ENCODE results near the gene TMEM182.

TMEM182 gene

GRCh38 chr2:102761763-102762162, at the start of gene TMEM182:
TMEM182 (plus strand) TSS chr2:102762031; CDS start chr2:102762218, 187 bp downstream.
- no peak for DNase-seq

- DNase-seq = no peak
Observed at GRCh38 chr2:102717308-102718018, 44.4 kb upstream of the TMEM182 start.

GRCh38 chr2:102718387-102719316, 43.2 kb upstream of the TMEM182 start:
- DNase-seq = no peak

- no peak for DNase-seq
Observed at GRCh38 chr2:102724016-102724490, 37.8 kb upstream of the TMEM182 start.

- DNase-seq = no peak
Observed at GRCh38 chr2:102724553-102724952, 37.3 kb upstream of the TMEM182 start.

GRCh38 chr2:102726128-102727087, 35.4 kb upstream of the TMEM182 start:
- DNase-seq = no peak

GRCh38 chr2:102735416-102736109, 26.3 kb upstream of the TMEM182 start:
- DNase-seq = no peak

- DNase-seq = no peak
Observed at GRCh38 chr2:102736110-102736409, 25.8 kb upstream of the TMEM182 start.

GRCh38 chr2:102736410-102737409, 25.1 kb upstream of the TMEM182 start:
- DNase-seq = no peak

- no peak for DNase-seq
Observed at GRCh38 chr2:102737431-102737830, 24.4 kb upstream of the TMEM182 start.

GRCh38 chr2:102743259-102743658, 18.6 kb upstream of the TMEM182 start:
- no peak for DNase-seq

- no peak for DNase-seq
Observed at GRCh38 chr2:102748107-102748506, 13.7 kb upstream of the TMEM182 start.

GRCh38 chr2:102749938-102750337, 11.9 kb upstream of the TMEM182 start:
- no peak for DNase-seq

- DNase-seq = no peak
Observed at GRCh38 chr2:102753563-102754159, 8.2 kb upstream of the TMEM182 start.

GRCh38 chr2:102754456-102755145, 7.2 kb upstream of the TMEM182 start:
- no peak for DNase-seq

- DNase-seq = no peak
Observed at GRCh38 chr2:102755284-102755683, 6.5 kb upstream of the TMEM182 start.

- no peak for DNase-seq
Observed at GRCh38 chr2:102758439-102758838, 3.4 kb upstream of the TMEM182 start.

- no peak for DNase-seq
Observed at GRCh38 chr2:102764083-102764482, 2.3 kb downstream of the TMEM182 start.

- no peak for DNase-seq
Observed at GRCh38 chr2:102765061-102765460, 3.2 kb downstream of the TMEM182 start.

- DNase-seq = no peak
Observed at GRCh38 chr2:102768253-102768652, 6.4 kb downstream of the TMEM182 start.

Measured in SIG-M5 (cell line).